GM12878 (cell line): Measurements from ENCODE around the gene ARMC9. TPM values are rescaled to one million over a fixed set of nuclear protein-coding genes. Genes with fewer than 3 reads are reported as not detected.
A peak's percentile ranks its signal among the peaks of the same experiment; 100 is the strongest.

ENCODE experiments used
- ATAC-seq: fragments of 200-7000 bp; cut with Tn5 transposase; 3 replicates; pipeline ENCODE4 v1.9.1; 2020; ENCODE audit warnings: mild to moderate bottlenecking, moderate library complexity
- BruUV-seq: library from RNA; stranded (reverse); fragments of 400-500 nt; replicated peaks from 2 replicates; lab custom pipeline; 2021; lab: Mats Ljungman, UMichigan
- CTCF ChIA-PET: fragments of 300-600 bp; sonication (Branson Sonifier 250); formaldehyde crosslinking; extraction: SDS; loops from one replicate; lab custom pipeline; 2021; ENCODE audit warnings: inconsistent platforms; lab: Yijun Ruan, JAX
- POLR2A ChIA-PET: fragments of 350-600 bp; formaldehyde crosslinking; extraction: SDS; loops from one replicate; lab custom pipeline; 2021; ENCODE audit warnings: inconsistent platforms; lab: Charles Lee
- RAD21 ChIA-PET: fragments of 300-600 bp; sonication (Branson Sonifier 250); formaldehyde crosslinking; loops from one replicate; lab custom pipeline; 2023; ENCODE audit warnings: antibody characterized with exemption; ENCODE audit not compliant: unreplicated experiment; lab: Charles Lee
- SMC1A ChIA-PET: fragments of 300-600 bp; sonication (Branson Sonifier 250); formaldehyde crosslinking; loops from one replicate; lab custom pipeline; 2023; ENCODE audit not compliant: unreplicated experiment, uncharacterized antibody; lab: Charles Lee
- DNase-seq: peaks from one replicate; pipeline ENCODE4 v3.0.0-alpha.2; 2011; ENCODE audit warnings: low read depth, low spot score
- FAIRE-seq: peaks from 3 replicates; lab custom pipeline; 2011; peaks lifted over from hg19 to GRCh38; lab: Jason Lieb, UNC
- H2AFZ ChIP-seq: 2 replicates; pipeline ENCODE4 v1.6.0; 2011; ENCODE audit warnings: low read depth, low read length, control low read depth; ENCODE audit not compliant: control insufficient read depth
- H3K27ac ChIP-seq: 2 replicates; pipeline ENCODE4 v1.5.1; 2011; ENCODE audit warnings: control low read depth; ENCODE audit not compliant: control insufficient read depth, insufficient read depth
- H3K27me3 ChIP-seq, 2 experiments: replicated peaks in 1 of 2; 2 replicates each; pipeline versions ENCODE4 v1.6.0 to v1.6.1; 2011; ENCODE audit warnings: low read length in 1 of 2; ENCODE audit not compliant: control insufficient read depth in 2 of 2, insufficient read depth in 2 of 2
- H3K36me3 ChIP-seq, 2 experiments: 2 replicates each; pipeline ENCODE4 v1.5.1; 2011; ENCODE audit warnings: low read length in 1 of 2; ENCODE audit not compliant: control insufficient read depth in 2 of 2, insufficient read depth in 2 of 2
- H3K4me1 ChIP-seq: 2 replicates; pipeline ENCODE4 v1.6.1; 2011; ENCODE audit warnings: mild to moderate bottlenecking, low read length, moderate library complexity, mixed read lengths; ENCODE audit not compliant: control insufficient read depth, insufficient read depth
- H3K4me2 ChIP-seq: 2 replicates; pipeline ENCODE4 v1.6.0; 2011; ENCODE audit warnings: control low read depth; ENCODE audit not compliant: control insufficient read depth, insufficient read depth
- H3K4me3 ChIP-seq: fragments of 200-600 bp; sonication (generic); 2 replicates; pipeline ENCODE4 v1.5.1; 2016
- H3K79me2 ChIP-seq: 2 replicates; pipeline ENCODE4 v1.6.0; 2011; ENCODE audit warnings: low read length; ENCODE audit not compliant: control insufficient read depth, insufficient read depth
- H3K9ac ChIP-seq: 2 replicates; pipeline ENCODE4 v1.8.0; 2011; ENCODE audit warnings: low read length, control low read depth, mixed read lengths; ENCODE audit not compliant: control insufficient read depth, insufficient read depth
- H3K9me3 ChIP-seq: replicated peaks from 3 replicates; pipeline ENCODE4 v1.5.1; 2011; ENCODE audit warnings: mild to moderate bottlenecking, low read length; ENCODE audit not compliant: control insufficient read depth, insufficient read depth
- H4K20me1 ChIP-seq: 2 replicates; pipeline ENCODE4 v1.6.0; 2011; ENCODE audit not compliant: control insufficient read depth, insufficient read depth
- BCL11A ChIP-seq: IDR thresholded peaks from 2 replicates; pipeline ENCODE4 v1.6.1; 2011; ENCODE audit warnings: low read depth, low read length
- CBX3 ChIP-seq: fragments of 200-600 bp; sonication (generic); IDR thresholded peaks from 2 replicates; pipeline ENCODE4 v1.6.1; 2016; ENCODE audit warnings: low read depth, borderline replicate concordance
- CREB1 ChIP-seq: IDR thresholded peaks from 2 replicates; pipeline ENCODE4 v1.6.1; 2012; ENCODE audit warnings: low read depth, mild to moderate bottlenecking, inconsistent platforms
- ETV6 ChIP-seq, 2 experiments: fragments of 450-650 bp in 1 of 2; IDR thresholded peaks in 1 of 2; conservative IDR thresholded peaks in 1 of 2; 2 replicates each; pipeline ENCODE4 v1.6.1; 2014; ENCODE audit warnings: antibody characterized with exemption in 1 of 2, borderline replicate concordance in 1 of 2, low read depth in 1 of 2, mild to moderate bottlenecking in 1 of 2, moderate library complexity in 1 of 2
- HDGF ChIP-seq: fragments of 450-650 bp; IDR thresholded peaks from 2 replicates; pipeline ENCODE4 v1.6.1; 2016; ENCODE audit warnings: antibody characterized with exemption
- MEF2B ChIP-seq: fragments of 450-650 bp; IDR thresholded peaks from 2 replicates; pipeline ENCODE4 v1.6.1; 2018; ENCODE audit warnings: mild to moderate bottlenecking, moderate library complexity; ENCODE audit not compliant: partially characterized antibody, poor library complexity, severe bottlenecking
- PAX5 ChIP-seq: IDR thresholded peaks from 2 replicates; pipeline ENCODE4 v1.6.1; 2011; ENCODE audit warnings: low read depth, low read length, borderline replicate concordance
- PKNOX1 ChIP-seq: fragments of 450-650 bp; IDR thresholded peaks from 2 replicates; pipeline ENCODE4 v1.6.1; 2016; ENCODE audit warnings: mild to moderate bottlenecking
- POLR2AphosphoS2 ChIP-seq: IDR thresholded peaks from 2 replicates; pipeline ENCODE4 v1.6.1; 2011; ENCODE audit warnings: low read depth, mild to moderate bottlenecking, low read length, improper control_type of control experiment, moderate library complexity
- RELB ChIP-seq: fragments of 450-650 bp; IDR thresholded peaks from 2 replicates; pipeline ENCODE4 v1.6.1; 2017; ENCODE audit warnings: low read depth, mild to moderate bottlenecking, moderate library complexity
- RFX5 ChIP-seq: IDR thresholded peaks from 2 replicates; pipeline ENCODE4 v1.6.1; 2011; ENCODE audit warnings: low read depth, low read length, improper control_type of control experiment
- SREBF1 ChIP-seq: IDR thresholded peaks from 2 replicates; pipeline ENCODE4 v1.6.1; 2012; ENCODE audit warnings: mild to moderate bottlenecking, low read length
- STAT3 ChIP-seq: IDR thresholded peaks from 2 replicates; pipeline ENCODE4 v1.6.1; 2011; ENCODE audit warnings: low read depth, low read length, improper control_type of control experiment
- ZBTB11 ChIP-seq: fragments of 450-650 bp; formaldehyde crosslinking; IDR thresholded peaks from 2 replicates; pipeline ENCODE4 v1.5.0; 2022; ENCODE audit warnings: mild to moderate bottlenecking, missing genetic modification characterization
- WGBS: methylation state at CpG from one replicate; pipeline ENCODE4 v1.1.6; 2016; ENCODE audit warnings: low lambda C conversion rate; ENCODE audit not compliant: insufficient replicate concordance, insufficient coverage; ENCODE audit errors: missing lambda C conversion rate; 5-methylcytosine and 5-hydroxymethylcytosine counted together
- in situ Hi-C: fragments of 300-500 bp; cut with MboI; formaldehyde crosslinking; loops from 9 replicates; pipeline ENCODE4 v1.14.3; 2018; ENCODE audit warnings: mixed read lengths
- intact Hi-C: fragments of 100-400 bp; cut with micrococcal nuclease; formaldehyde crosslinking; loops from one replicate; pipeline ENCODE4 v1.14.2; 2022; ENCODE audit not compliant: unreplicated experiment
- polyA plus RNA-seq, 11 experiments: library from polyadenylated mRNA; depleted of rRNA in 4 of 11; unstranded in 6 of 11; stranded (reverse) in 5 of 11; fragments of >200 nt; fragmentation: Nextera tagmentation in 4 of 11; fragmentation: Illumina TruSeq in 1 of 11; extraction: Ambion mirVana in 4 of 11; extraction: Trizol in 1 of 11; gene quantifications; 1 replicate in 1 of 11; 2 replicates in 10 of 11; pipeline versions ENCODE4 v1.2.1 to v1.2.3, GENCODE V29; 2011 to 2016; ENCODE audit warnings: inconsistent platforms in 2 of 11, missing spikeins in 2 of 11, low read depth in 1 of 11
- total RNA-seq, 4 experiments: library from RNA; depleted of rRNA in 3 of 4; stranded (reverse); fragments of >200 nt in 3 of 4; fragmentation: Illumina TruSeq in 1 of 4; extraction: Trizol in 1 of 4; gene quantifications; 2 replicates each; pipeline versions ENCODE4 v1.2.1 to v1.2.3, GENCODE V29; 2013 to 2021
- TF ChIP-seq, protein P1 (sequence below): fragments of 450-650 bp; IDR thresholded peaks from 2 replicates; pipeline ENCODE4 v1.6.1; 2016; ENCODE audit warnings: mild to moderate bottlenecking, moderate library complexity, borderline replicate concordance

ARMC9 gene
- total and polyA plus RNA-seq, 10 of the 15 experiments (the other 5 are each of a cell fraction or from before 2014, with no cell fraction given) = 3.8 to 21.8 (median 10.4) TPM

DNA sequence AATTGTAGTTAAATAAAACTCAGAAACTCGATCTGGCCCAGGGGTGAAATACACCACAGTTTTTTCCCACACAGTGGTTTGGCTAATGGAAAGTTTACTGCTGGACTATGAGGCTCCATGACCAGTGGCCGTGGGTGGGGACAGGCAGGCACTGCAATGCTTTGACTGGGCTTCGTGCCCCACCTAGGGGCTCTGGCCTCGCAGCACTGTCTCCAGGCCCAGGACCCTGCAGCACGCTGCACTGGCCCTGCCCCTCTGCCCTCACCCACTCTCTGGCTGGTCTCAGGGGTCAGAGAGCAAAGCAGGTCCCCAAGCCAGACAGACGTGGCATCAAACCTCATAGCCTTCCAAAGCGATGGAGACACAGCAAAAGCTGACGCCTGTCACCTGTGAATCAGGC is 183.7 kb downstream of the ARMC9 start:
- FAIRE-seq = no peak
- BruUV-seq = no TSS peak
- POLR2A ChIA-PET = no interaction called here
- intact Hi-C loops = no loop called here
- no peaks in the 10 kb centered on the region for H3K4me1 ChIP-seq
- in situ Hi-C loops = no loop called here
- TF ChIP-seq RELB (no peak), MEF2B (no peak), ZBTB11 (CRISPR knock-in tag) (no peak), RFX5 (no peak), PAX5 (no peak), HDGF (no peak), CBX3 (no peak), CREB1 (no peak), ETV6 (conservative IDR thresholded peaks at IDR 0.05 in 1 of 2, IDR thresholded peaks at IDR 0.05 in 1 of 2; ENCODE audit: borderline replicate concordance in 1 of 2, low read depth in 1 of 2) (no peak), STAT3 (no peak), POLR2AphosphoS2 (no peak), SREBF1 (no peak), BCL11A (no peak), PKNOX1 (no peak)
- TF ChIP-seq, protein P1, sequence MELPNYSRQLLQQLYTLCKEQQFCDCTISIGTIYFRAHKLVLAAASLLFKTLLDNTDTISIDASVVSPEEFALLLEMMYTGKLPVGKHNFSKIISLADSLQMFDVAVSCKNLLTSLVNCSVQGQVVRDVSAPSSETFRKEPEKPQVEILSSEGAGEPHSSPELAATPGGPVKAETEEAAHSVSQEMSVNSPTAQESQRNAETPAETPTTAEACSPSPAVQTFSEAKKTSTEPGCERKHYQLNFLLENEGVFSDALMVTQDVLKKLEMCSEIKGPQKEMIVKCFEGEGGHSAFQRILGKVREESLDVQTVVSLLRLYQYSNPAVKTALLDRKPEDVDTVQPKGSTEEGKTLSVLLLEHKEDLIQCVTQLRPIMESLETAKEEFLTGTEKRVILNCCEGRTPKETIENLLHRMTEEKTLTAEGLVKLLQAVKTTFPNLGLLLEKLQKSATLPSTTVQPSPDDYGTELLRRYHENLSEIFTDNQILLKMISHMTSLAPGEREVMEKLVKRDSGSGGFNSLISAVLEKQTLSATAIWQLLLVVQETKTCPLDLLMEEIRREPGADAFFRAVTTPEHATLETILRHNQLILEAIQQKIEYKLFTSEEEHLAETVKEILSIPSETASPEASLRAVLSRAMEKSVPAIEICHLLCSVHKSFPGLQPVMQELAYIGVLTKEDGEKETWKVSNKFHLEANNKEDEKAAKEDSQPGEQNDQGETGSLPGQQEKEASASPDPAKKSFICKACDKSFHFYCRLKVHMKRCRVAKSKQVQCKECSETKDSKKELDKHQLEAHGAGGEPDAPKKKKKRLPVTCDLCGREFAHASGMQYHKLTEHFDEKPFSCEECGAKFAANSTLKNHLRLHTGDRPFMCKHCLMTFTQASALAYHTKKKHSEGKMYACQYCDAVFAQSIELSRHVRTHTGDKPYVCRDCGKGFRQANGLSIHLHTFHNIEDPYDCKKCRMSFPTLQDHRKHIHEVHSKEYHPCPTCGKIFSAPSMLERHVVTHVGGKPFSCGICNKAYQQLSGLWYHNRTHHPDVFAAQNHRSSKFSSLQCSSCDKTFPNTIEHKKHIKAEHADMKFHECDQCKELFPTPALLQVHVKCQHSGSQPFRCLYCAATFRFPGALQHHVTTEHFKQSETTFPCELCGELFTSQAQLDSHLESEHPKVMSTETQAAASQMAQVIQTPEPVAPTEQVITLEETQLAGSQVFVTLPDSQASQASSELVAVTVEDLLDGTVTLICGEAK = no peak
- RAD21 ChIA-PET = no interaction called here
- no peak for DNase-seq
- no peaks in the 10 kb centered on the region for H3K79me2 ChIP-seq
- no peaks in the 10 kb centered on the region for H3K27me3 ChIP-seq
- CTCF ChIA-PET = interaction anchor here (0.8 kb wide), 1 partner anchor 59 kb away, joined by 3 read pairs; no protein-coding TSS in a partner anchor
- H4K20me1 ChIP-seq = no peaks in the 10 kb centered on the region
- no peaks in the 10 kb centered on the region for H3K36me3 ChIP-seq
- 30% methylated on average over 8 of the region's 8 CpGs for WGBS
- 0 out of 3 replicates have a peak, but pooled peaks have one; percentile 12 for ATAC-seq
- H3K9me3 ChIP-seq = peaks cover 4% of the 10 kb centered on the region; the same call in 2 of the 3 replicates
- SMC1A ChIA-PET = no interaction called here
- H3K4me2 ChIP-seq = no peak overlapping the region
- no peak overlapping the region for H3K27ac ChIP-seq
- no peak overlapping the region for H2AFZ ChIP-seq
- H3K9ac ChIP-seq = no peak overlapping the region
- no peak overlapping the region for H3K4me3 ChIP-seq
